UCSD-AML1 (cell line): Measurements from ENCODE around the gene INSM1.
A peak's percentile ranks its signal among the peaks of the same experiment; 100 is the strongest.
"Not testable (repeated sequence)": the region's sequence is repeated elsewhere in the genome, so short reads cannot be mapped to it uniquely, and the experiment has no call there.

Experiments
- DNase-seq: peaks from one replicate; lab custom pipeline; 2025; ENCODE audit not compliant: unreplicated experiment; lab: John Stamatoyannopoulos, UW

Gene INSM1, protein sequence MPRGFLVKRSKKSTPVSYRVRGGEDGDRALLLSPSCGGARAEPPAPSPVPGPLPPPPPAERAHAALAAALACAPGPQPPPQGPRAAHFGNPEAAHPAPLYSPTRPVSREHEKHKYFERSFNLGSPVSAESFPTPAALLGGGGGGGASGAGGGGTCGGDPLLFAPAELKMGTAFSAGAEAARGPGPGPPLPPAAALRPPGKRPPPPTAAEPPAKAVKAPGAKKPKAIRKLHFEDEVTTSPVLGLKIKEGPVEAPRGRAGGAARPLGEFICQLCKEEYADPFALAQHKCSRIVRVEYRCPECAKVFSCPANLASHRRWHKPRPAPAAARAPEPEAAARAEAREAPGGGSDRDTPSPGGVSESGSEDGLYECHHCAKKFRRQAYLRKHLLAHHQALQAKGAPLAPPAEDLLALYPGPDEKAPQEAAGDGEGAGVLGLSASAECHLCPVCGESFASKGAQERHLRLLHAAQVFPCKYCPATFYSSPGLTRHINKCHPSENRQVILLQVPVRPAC

DNA sequence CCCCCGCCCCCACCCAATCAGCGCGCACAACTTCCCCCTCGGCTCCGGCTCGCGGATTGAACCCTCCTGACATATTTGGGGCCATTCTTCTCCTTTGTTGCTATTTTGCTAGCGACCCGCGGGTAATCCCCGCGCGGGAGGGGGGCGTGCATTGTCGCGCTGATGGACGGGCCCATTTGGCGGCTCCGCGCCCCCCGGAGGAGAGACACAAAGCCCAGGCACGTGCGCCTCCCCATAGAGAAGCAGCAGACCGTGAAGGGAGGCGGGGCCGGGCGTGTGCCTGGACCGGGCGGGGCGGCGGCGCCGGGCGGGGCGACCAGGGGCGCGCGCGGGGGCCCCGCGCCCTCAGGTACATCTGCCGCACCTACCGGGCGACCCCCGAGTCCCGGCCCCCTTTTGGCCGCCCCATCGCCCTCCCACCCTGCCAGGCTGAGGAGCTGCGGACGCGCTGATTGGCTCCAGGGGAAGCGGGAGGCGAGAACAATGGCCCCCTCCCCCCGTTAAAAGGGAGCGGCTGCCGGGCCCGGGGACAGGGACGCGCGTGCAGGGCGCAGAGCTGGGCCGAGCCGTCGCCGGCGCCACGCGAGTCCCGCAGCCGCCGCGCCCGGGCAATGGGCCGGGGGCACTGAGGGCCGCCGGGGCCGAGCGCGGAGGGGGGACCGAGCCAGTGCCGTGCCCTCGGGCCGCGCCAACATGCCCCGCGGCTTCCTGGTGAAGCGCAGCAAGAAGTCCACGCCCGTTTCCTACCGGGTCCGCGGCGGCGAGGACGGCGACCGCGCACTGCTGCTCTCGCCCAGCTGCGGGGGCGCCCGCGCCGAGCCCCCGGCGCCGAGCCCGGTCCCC lies at the start of gene INSM1:
Gene INSM1, plus strand, starts transcription at position 530 of the 843 bp plus-strand sequence. Its CDS starts 164 bp downstream, at position 694.
- DNase-seq, result no peak

DNA sequence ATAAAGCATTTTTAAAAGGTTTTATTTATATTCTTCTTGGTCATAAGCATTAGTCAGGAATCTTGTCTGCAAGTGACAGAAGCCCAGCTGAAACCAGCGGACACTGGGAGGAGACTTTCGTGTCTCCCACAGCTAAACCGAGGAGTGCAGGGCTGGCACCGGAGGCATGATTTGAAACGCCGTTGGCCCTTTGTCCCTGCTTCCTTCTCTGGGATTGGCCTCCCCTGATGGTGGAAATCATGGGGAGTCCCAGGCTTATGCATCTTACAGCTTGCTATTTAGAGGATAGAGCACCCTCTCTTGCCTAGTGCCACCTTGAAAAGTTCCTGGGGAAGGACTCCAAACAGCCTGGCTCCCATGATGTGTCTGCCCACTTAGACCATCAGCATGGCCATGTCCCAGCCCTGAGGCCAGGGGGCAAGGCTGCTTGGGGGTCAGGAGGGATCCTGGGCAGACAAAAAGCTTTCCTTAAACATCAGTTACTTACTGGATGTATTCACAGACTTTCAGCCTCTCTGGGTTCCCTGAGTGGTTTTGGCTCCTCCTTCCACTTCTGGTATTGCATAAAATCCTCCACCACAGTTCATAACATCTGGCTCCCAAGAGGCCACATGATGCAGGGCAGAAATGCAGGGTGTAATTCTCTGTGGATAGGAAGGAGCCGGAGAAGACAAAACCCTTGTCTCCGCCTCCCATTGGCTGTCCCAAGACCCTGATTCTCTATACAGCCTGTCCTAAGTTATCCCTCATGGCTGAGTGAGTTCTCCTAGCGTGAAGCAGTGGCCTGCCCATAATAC lies 49.3 kb upstream of the INSM1 start:
- no peak for DNase-seq

DNA sequence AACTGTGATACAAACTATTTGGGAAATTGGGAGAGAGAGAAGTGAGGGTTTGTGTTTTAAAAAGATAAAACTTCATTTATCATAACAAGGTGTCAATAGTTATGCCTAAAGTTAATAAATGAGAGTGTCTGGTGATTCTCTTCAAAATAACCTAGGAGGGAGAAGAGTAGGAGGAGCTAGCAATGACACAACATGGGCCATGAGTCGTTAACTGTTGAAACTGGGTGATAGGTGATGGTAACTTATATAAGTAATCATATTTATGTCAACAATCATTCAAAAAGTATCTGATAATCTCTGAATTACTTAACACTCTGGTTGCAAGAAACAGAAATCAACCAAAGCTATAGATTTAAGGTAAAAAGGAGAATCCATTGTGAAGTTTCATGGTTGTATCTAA lies 46.8 kb upstream of the INSM1 start:
- no peak for DNase-seq

DNA sequence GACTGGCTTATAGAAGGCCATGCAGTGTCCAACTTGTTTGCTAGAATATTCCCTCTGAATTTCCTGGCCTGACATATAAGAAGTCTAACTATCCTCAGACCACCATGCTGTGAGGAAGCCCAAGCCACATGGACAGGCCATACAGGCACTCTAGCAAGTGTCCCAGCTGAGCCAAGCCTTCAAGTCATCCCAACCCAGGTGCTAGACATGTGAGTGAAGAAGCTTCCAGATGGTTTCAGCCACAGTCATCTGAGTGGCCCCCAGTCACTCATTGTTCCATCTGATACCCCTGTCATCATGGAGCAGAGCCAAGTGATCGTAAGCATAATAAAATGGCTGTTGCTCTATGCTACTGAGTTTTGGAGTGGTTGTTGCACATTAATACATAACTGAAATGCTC lies 46.0 kb upstream of the INSM1 start:
- no peak for DNase-seq

DNA sequence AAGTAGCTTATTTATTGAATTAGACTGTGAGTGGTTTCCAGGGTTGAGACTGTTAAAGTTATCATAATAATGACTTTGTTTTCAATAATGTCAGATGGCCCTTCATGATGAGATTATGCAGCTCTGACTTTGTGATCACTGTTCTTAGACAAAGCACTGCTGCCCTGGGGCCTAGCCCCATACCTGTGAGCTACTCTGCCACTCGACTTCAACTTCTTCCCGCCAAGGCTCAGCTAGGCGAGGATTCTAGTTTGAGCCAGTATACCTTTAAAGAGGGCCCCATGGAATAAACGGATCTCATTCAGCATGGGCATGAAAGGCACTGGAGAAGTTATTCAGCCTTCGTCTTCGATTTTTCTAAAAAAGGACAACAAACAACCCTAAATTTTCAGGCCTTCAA lies 45.0 kb upstream of the INSM1 start:
- DNase-seq, result no peak

DNA sequence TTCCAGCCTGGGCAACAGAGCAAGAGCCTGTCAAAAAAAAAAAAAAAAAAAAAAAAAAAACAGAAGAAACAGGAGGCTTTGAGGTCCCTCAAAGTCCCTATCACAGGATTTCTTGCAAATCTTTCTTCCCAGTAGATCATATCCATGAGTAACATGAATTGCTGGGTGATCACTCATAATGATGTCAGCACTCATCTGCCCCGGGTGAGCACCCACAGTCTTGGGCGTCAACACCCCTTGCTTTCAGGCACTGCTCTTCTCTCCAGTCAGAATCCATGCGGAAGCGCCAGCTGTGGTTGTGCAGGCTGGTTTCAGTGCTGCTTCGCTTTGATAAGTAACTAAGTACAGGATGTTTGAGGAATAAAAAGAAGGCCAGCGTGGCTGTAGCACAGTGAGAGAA lies 40.2 kb upstream of the INSM1 start:
- DNase-seq, result peak; percentile 18

DNA sequence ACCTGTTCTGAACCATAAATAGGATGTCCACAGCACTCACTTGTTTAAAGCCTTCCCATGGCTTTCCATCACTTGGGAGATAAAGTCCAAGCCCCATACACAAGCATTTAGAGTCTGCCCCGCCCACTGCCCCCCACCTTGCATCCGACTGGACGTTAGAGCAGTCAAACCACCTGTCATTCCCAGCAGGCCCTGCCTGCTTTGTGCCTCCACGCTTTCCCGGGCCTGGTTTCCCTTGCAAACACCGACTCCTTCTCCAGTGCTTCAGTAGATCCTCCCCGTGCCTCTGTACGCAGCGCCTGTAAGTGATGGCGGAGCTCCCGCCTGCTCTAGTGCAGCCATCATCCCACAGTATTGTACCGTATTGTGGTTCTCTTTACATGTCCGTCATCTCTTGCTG lies 38.3 kb upstream of the INSM1 start:
- DNase-seq, result no peak

DNA sequence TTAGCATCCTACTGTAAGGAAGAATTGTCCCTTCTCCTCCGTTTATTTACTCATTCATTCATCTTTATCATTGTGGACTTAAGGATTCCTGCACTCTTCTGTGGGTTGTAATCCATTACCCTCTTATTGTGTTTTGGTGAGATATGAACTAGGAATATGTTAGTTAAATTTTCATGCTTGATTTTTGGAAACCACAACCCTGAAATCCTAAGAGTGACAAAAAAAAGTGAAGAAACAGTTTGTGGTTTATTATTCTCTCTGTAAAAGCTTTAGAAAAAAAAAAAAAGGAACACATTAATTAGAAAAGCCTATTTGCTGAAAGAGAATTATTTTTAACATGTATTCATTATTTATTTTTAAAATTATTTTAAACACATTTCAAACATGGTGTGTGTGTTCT lies 36.7 kb upstream of the INSM1 start:
- no peak for DNase-seq

DNA sequence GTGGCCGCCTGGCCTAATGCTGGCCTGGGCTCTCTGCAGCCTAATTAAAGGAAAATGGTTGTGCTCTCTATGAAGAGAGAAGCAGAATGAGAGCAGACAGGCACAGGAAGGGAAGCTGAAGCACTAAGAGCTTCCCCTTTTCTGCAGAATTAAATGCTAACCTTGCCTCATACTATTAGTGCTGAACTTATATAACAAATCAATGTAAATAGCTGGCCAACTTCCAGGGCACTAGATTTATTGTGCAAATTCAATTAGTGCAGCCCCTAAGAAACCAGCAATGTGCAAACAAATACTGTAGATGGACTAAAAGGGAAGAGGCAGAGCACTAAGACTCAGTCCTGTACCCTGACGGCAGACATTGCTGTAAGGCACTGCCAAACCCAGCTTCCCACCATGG lies 36.1 kb upstream of the INSM1 start:
- DNase-seq, result no peak

DNA sequence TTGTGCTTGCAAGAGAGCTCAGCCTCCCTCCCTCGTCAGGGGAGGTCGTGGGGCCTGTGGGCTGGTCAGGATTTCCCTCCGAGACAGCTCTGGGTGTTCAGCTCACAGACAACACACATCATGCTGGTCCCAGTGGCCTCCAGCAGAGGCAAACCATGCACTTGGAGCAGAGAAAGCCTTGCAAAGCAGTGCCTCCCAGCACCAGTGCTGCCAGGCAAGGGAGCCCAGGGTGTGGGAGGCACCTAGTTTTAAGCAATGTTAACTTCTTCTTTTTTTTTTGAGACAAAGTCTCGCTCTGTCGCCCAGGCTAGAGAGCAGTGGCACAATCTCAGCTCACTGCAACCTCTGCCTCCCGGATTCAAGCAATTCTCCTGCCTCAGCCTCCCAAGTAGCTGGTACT lies 34.0 kb upstream of the INSM1 start:
- DNase-seq, result peak; percentile 24

DNA sequence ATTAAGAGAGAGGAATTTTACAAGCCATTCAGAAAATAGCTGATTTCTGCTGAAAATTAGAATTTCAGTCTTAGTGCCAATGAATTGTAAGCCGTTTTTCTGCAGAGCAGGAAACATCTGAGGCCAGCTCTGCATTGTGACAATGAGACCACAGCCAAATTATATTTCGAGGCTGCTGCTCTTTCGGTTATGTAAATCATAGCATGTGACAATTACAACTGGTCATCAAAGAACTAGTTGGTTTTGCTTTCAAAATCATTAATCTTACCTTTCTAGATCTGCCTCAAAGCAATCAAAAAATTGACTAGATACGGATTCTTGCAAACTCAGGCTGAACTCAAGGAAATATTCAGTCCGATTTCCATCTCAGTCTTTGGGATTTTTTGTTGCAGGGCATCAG lies 33.4 kb upstream of the INSM1 start:
- DNase-seq, result no peak

DNA sequence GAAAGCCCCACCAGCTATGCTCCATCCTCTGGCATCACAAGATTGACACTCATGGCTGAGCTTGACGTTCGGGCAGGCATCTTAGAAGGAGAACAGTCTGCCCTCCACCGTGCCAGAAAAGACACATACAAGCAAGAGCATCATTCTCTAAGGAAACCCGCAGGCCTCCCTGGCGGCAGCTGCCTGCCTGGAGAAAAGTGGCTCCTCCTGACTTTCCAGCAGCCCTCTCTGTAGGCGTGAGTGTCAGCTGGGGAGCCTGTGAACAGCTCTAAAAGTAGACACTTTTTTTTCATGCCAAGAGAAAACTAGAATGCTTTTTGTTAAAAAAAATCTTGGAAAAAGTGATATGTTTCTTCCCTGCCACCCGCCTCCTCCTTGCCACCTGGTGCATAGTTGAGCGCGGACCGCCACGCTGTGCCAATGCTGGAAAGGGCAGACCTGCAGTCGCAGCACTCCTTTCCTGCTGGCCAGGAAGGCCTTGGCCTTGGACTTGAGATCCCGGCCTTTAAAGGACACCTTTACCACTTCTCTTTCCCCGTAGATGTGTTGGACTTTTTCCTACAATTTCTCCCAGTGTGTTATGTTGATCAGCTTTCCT lies 29.7 kb upstream of the INSM1 start:
- DNase-seq, result no peak

DNA sequence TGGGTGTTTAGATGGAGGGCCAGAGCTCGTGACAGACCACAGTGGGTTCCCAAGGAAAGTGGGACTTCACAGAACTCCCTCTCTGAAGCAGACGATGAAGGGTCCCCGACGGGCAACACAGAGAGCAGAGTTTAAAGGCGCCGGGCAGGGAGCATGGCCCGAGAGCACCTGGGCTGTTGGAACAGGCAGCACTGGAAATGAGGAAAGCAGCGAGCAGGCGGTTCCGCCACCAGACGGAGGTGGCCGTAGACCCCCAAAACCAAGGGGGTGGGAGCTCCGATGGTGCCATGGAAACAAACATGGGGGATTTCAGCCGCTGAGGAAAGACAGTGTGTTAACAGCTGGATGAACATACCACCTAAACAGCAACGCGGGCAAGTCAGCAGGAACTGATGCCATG lies 27.5 kb upstream of the INSM1 start:
- no peak for DNase-seq

DNA sequence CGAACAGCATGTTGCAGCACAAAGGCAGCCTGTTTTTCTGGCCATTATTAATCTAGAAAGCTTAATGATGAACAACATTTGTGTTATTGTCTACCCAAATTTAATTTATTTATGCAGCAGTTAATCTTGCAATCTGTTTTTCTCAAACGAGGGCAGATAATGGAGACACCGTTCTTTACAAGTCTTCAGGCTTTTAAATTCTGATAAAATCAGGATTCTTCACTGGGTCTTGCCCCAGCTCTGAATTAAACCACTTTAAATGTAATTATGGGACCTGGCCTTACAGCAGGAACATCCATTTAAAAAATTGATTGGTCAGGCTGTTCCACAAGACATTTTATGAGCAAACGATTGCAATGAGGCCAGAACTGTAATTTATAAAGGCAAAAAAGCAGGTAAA lies 26.5 kb upstream of the INSM1 start:
- no peak for DNase-seq

DNA sequence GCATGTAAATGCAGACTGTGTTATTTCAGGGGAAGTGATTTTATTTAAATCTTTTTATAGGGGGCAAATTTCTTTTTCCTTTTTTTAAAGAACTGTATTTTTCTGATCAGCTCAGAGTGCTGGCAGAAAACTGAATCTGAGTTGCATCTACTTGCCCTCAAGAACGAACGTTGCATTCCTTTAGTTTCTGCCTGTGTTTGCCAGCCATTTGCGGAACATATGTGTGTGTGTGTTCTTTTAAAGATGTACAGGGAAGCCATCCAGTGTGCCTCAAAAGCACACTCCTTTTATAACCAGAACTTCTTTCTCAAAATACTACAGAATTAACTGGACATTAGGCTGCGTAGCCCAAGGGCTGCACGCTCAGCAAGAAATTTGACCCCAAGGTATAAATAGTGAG lies 25.8 kb upstream of the INSM1 start:
- DNase-seq, result no peak

DNA sequence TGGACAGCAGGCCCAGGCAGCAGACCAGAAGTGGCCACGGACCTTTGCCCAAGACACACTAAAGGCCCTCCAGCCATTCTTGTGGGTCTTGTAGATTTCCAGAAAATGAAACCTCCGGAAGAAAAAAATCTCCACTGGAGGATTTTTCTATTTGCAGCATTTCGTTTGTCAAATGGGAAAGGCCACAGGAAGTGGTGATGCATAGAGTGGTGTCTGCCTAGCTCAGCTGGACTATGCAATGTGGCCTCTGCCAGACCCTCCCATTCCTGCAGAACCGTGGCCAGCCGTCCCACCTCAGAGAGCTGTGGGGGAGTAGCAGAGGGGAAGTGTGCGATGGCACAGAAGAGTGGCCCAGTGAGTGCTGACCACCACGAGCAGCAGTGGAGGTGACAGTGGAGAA lies 24.0 kb upstream of the INSM1 start:
- peak; percentile 43 for DNase-seq

DNA sequence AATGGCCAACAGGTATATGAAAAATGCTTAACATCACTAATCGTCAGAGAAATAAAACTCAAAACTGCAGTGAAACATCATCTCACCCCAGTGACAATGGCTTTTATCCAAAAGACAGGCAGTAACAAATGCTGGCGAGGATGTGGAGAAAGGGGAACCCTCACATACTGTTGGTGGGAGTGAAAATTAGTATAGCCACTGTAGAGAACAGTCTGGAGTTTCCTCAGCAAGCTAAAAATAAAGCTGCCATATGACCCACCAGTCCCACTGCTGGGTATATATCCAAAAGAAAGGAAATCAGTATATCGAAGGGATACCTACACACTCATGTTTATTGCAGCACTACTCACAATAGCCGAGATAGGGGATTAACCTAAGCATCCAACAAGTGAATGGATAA lies 23.4 kb upstream of the INSM1 start:
- DNase-seq, result no peak

DNA sequence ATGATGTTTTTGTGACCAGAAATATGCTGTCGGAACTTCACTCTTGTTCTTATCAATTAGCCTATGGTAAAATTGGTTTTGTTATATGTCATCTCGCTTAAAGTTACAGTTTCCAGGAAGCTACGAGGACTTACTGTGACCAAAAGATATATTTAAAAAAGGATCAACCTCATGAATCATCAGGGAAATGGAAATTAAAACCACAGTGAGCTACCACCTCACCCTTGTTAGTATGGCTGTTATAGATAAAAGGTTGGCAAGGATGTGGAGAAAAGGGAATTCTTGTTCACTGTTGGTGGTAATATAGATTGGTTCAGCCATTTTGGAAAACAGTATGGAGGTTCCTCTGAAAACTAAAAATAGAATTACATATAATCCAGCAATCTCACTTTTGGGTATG lies 14.3 kb upstream of the INSM1 start:
- DNase-seq, result no peak

DNA sequence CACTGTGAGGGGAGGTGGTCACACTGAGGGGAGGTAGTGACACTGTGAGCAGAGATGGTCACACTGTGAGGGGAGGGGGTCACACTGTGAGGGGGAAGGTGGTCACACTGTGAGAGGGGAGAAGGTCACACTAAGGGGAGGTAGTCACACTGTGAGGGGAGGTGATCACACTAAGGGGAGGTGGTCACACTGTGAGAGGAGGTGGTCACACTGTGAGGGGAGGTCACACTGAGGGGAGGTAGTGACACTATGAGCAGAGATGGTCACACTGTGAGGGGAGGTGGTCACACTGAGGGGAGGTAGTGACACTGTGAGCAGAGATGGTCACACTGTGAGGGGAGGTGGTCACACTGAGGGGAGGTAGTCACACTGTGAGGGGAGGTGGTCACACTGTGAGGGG lies 12.4 kb upstream of the INSM1 start:
- not testable (repeated sequence) for DNase-seq

DNA sequence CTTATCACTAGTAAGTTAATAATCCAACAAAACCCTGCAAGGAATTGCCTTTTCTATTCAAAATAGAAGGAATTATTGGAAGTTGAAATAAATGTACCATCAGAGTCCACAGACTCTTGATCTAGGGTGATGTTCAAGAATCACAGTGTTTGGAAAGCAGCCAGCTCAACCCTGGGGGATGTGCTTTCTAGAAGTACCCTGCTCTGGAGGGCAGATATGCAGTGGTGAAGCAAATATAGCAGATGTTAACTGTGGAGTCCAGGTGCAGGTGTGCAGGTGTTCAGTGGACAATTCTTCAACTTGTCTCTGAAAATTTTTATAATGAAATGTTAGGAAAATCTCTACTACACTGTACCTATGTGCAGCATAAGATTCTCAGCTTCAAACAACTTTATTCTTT lies 9.1 kb upstream of the INSM1 start:
- no peak for DNase-seq

DNA sequence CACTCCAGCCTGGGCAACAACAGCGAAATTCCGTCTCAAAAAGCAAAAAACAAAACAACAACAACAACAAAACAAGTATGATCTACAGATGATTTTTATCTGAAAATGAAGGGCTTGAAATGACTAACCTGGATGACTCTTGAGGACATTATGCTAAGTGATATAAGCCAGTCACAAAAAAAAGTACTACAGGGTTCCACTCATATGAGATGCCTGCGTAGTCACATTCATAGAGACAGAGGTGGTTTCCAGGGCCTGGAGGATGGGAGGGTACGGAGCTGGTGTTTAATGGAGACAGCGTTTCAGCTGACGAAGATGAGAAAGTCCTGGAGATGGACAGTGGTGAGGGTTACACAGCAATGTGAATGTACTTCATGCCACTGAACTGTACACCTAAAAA lies 8.3 kb upstream of the INSM1 start:
- DNase-seq, result no peak
